ENCODE data around the gene KCNK2. TPM values are rescaled to one million over a fixed set of nuclear protein-coding genes. Genes with fewer than 3 reads are reported as not detected.

The KCNK2 gene
- total RNA-seq, 1 experiment from 2014 or later: 0.15 TPM

- TF ChIP-seq, protein P1, sequence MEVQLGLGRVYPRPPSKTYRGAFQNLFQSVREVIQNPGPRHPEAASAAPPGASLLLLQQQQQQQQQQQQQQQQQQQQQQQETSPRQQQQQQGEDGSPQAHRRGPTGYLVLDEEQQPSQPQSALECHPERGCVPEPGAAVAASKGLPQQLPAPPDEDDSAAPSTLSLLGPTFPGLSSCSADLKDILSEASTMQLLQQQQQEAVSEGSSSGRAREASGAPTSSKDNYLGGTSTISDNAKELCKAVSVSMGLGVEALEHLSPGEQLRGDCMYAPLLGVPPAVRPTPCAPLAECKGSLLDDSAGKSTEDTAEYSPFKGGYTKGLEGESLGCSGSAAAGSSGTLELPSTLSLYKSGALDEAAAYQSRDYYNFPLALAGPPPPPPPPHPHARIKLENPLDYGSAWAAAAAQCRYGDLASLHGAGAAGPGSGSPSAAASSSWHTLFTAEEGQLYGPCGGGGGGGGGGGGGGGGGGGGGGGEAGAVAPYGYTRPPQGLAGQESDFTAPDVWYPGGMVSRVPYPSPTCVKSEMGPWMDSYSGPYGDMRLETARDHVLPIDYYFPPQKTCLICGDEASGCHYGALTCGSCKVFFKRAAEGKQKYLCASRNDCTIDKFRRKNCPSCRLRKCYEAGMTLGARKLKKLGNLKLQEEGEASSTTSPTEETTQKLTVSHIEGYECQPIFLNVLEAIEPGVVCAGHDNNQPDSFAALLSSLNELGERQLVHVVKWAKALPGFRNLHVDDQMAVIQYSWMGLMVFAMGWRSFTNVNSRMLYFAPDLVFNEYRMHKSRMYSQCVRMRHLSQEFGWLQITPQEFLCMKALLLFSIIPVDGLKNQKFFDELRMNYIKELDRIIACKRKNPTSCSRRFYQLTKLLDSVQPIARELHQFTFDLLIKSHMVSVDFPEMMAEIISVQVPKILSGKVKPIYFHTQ (CRISPR knock-in tag; IDR thresholded peaks at IDR 0.05): no peak
- TF ChIP-seq E2F4 (CRISPR knock-in tag; IDR thresholded peaks at IDR 0.05; ENCODE audit: borderline replicate concordance, low read depth) (no peak), ATF6 (CRISPR knock-in tag; IDR thresholded peaks at IDR 0.05) (no peak)
Observed at GRCh38 chr1:215192306-215192705, 109.8 kb downstream of the KCNK2 start (continued).

DNA sequence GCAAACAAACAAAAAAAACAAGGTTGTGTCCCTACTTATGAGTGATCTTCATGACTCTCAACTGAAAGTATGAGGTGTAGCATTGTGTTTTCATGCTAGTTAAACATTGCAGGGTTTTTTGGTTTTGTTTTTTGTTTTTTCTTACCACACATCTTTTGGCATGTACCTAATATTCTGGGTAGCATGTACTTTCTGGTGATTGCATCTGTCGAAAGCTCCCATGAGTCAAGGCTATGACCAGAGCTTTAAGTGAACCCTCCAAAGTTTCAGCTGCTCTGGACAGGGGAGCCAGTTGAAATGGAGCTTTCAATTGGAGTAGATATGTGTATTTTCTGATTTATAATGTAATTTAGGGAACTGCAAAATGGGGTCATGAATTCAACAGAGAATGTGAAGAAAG is 115.5 kb downstream of the KCNK2 start:
- H3K4me1 Mint-ChIP-seq: peaks cover 34% of the 10 kb centered on the region
- DNase-seq (ENCODE audit: low spot score) (no peak), ATAC-seq (no peak)
- H3K36me3 Mint-ChIP-seq: no peaks in the 10 kb centered on the region
- H3K4me3 Mint-ChIP-seq: no peak overlapping the region
- H3K9me3 Mint-ChIP-seq: no peaks in the 10 kb centered on the region
- no peak for TF ChIP-seq ZBTB43 (CRISPR knock-in tag; IDR thresholded peaks at IDR 0.05)
- TF ChIP-seq TP53 (CRISPR knock-in tag; IDR thresholded peaks at IDR 0.05): no peak
- TF ChIP-seq FOXK1 (CRISPR knock-in tag; IDR thresholded peaks at IDR 0.05): no peak
- no peak for TF ChIP-seq ATF6 (CRISPR knock-in tag; IDR thresholded peaks at IDR 0.05)
- no peak for TF ChIP-seq RORB (CRISPR knock-in tag; IDR thresholded peaks at IDR 0.05)
- TF ChIP-seq ZNF281 (CRISPR knock-in tag; IDR thresholded peaks at IDR 0.05): no peak
- POLR2A ChIA-PET: no interaction called here
- H3K27ac Mint-ChIP-seq: no peak overlapping the region
- H3K27me3 Mint-ChIP-seq (ENCODE audit: low read depth): no peaks in the 10 kb centered on the region
- CTCF ChIA-PET: no interaction called here

GRCh38 chr1:215200121-215200520 is 117.6 kb downstream of the KCNK2 start:
- no peak for DNase-seq (ENCODE audit: low spot score)
- Mint-ChIP-seq H3K4me3 (peak overlapping the region; percentile 19; the same call in 1 of the 2 replicates), H3K9me3 (no peaks in the 10 kb centered on the region), H3K36me3 (no peaks in the 10 kb centered on the region), H3K4me1 (peaks cover 34% of the 10 kb centered on the region), H3K27me3 (ENCODE audit: low read depth) (no peaks in the 10 kb centered on the region), H3K27ac (peak overlapping the region; percentile 26)
- ChIA-PET POLR2A (no interaction called here), CTCF (interaction anchor here (0.7 to 1.4 kb wide), 2 partner anchors 19 to 326 kb away, joined by 3 read pairs; no protein-coding TSS in a partner anchor)
- peak; percentile 60 for ATAC-seq
- TF ChIP-seq FOXP4 (CRISPR knock-in tag; IDR thresholded peaks at IDR 0.05) (no peak), ELF4 (CRISPR knock-in tag; IDR thresholded peaks at IDR 0.05; ENCODE audit: low read depth) (no peak), MYBL2 (CRISPR knock-in tag; IDR thresholded peaks at IDR 0.05) (no peak), SP1 (CRISPR knock-in tag; conservative IDR thresholded peaks at IDR 0.05) (no peak), TEAD1 (CRISPR knock-in tag; IDR thresholded peaks at IDR 0.05) (no peak)
- TF ChIP-seq, protein P2, sequence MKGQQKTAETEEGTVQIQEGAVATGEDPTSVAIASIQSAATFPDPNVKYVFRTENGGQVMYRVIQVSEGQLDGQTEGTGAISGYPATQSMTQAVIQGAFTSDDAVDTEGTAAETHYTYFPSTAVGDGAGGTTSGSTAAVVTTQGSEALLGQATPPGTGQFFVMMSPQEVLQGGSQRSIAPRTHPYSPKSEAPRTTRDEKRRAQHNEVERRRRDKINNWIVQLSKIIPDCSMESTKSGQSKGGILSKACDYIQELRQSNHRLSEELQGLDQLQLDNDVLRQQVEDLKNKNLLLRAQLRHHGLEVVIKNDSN (CRISPR knock-in tag; IDR thresholded peaks at IDR 0.05): no peak
